ENCODE results near the gene NUP214.
A peak's percentile ranks its signal among the peaks of the same experiment; 100 is the strongest.

Gene NUP214

GRCh38 chr9:131173995-131174394 is 48.6 kb downstream of the NUP214 start:
- DNase-seq = no peak
- no peak overlapping the region for H3K27ac ChIP-seq
- H3K9me3 ChIP-seq = no peaks in the 10 kb centered on the region
- intact Hi-C loops (cut with DNase I; ENCODE audit: low total_unique reads) = no loop called here
- H3K36me3 ChIP-seq = peaks cover 47 to 77% (median 52%) of the 10 kb centered on the region in 3 donors
- H3K4me1 ChIP-seq = no peaks in the 10 kb centered on the region
- no peaks in the 10 kb centered on the region for H3K27me3 ChIP-seq
- no peak for TF ChIP-seq CTCF (IDR thresholded peaks at IDR 0.05)
- H3K4me3 ChIP-seq = no peak overlapping the region

GRCh38 chr9:131174681-131175239 is 49.4 kb downstream of the NUP214 start:
- no peak overlapping the region for H3K27ac ChIP-seq
- no peaks in the 10 kb centered on the region for H3K9me3 ChIP-seq
- intact Hi-C loops (cut with DNase I; ENCODE audit: low total_unique reads) = loop anchor here (5.0 kb wide), 1 partner anchor 163 kb away; no protein-coding TSS in a partner anchor
- H3K4me1 ChIP-seq = no peaks in the 10 kb centered on the region
- TF ChIP-seq CTCF (IDR thresholded peaks at IDR 0.05) = no peak
- no peak for DNase-seq
- H3K27me3 ChIP-seq = no peaks in the 10 kb centered on the region
- H3K4me3 ChIP-seq = no peak overlapping the region
- peaks cover 55 to 80% (median 59%) of the 10 kb centered on the region in 3 donors for H3K36me3 ChIP-seq

- H3K4me3 ChIP-seq = no peak overlapping the region
- no peak for TF ChIP-seq CTCF (IDR thresholded peaks at IDR 0.05)
- H3K27me3 ChIP-seq = no peaks in the 10 kb centered on the region
- H3K4me1 ChIP-seq = no peaks in the 10 kb centered on the region
- DNase-seq = no peak
- H3K36me3 ChIP-seq = peaks cover 60 to 93% (median 64%) of the 10 kb centered on the region in 3 donors
- H3K27ac ChIP-seq = no peak overlapping the region
- intact Hi-C loops (cut with DNase I; ENCODE audit: low total_unique reads) = loop anchor here (5.0 kb wide), 1 partner anchor 159 kb away; no protein-coding TSS in a partner anchor
- no peaks in the 10 kb centered on the region for H3K9me3 ChIP-seq
Measured at GRCh38 chr9:131177898-131178297, 52.5 kb downstream of the NUP214 start.

GRCh38 chr9:131178382-131178781 is 53.0 kb downstream of the NUP214 start:
- TF ChIP-seq CTCF (IDR thresholded peaks at IDR 0.05) = peak; percentile 81 to 84
- Histone ChIP-seq H3K27me3 (no peaks in the 10 kb centered on the region), H3K36me3 (peaks cover 63 to 97% (median 67%) of the 10 kb centered on the region in 3 donors), H3K4me1 (no peaks in the 10 kb centered on the region), H3K4me3 (no peak overlapping the region), H3K9me3 (no peaks in the 10 kb centered on the region), H3K27ac (no peak overlapping the region)
- intact Hi-C loops (cut with DNase I; ENCODE audit: low total_unique reads) = loop anchor here (5.0 kb wide), 1 partner anchor 159 kb away; no protein-coding TSS in a partner anchor
- peak; percentile 60 to 65 for DNase-seq

GRCh38 chr9:131178926-131179325 is 53.5 kb downstream of the NUP214 start:
- Histone ChIP-seq H3K27ac (no peak overlapping the region), H3K9me3 (no peaks in the 10 kb centered on the region), H3K36me3 (peaks cover 63 to 92% (median 65%) of the 10 kb centered on the region in 3 donors), H3K27me3 (no peaks in the 10 kb centered on the region), H3K4me3 (no peak overlapping the region), H3K4me1 (no peaks in the 10 kb centered on the region)
- TF ChIP-seq CTCF (IDR thresholded peaks at IDR 0.05) = no peak
- intact Hi-C loops (cut with DNase I; ENCODE audit: low total_unique reads) = loop anchor here (5.0 kb wide), 1 partner anchor 158 kb away; no protein-coding TSS in a partner anchor
- no peak for DNase-seq
